ENCODE data around the gene FAM181A. TPM values are rescaled to one million over a fixed set of nuclear protein-coding genes. Genes with fewer than 3 reads are reported as not detected.

Gene FAM181A
- total and polyA plus RNA-seq, 2 of the 4 experiments (the other 2 are of a cell fraction) = not detected

DNA sequence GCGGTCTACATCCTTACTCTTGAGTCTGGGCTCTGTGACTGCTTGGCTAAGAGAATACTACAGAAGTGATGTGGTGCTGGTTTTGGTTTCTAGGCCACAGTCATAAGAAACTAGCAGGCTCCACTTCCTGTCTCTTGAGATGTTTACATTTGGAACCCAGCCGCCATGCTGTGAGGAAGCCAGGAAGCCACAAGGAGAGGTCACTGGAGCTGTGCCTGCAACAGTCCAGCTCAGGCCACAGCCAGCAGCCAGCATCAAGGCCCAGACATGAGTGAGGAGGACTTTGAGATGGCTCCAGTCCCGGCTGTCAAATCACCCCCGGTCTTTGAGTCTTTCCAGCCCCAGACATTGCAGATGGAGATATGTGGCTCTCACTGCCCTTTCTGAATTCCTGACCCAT lies 12.9 kb upstream of the FAM181A start:
- Histone ChIP-seq H3K14ac (replicated peaks; ENCODE audit: low read depth, low read length) (no peak overlapping the region), H4K5ac (ENCODE audit: low read depth, low read length) (no peak overlapping the region), H2AK9ac (replicated peaks; ENCODE audit: low read depth, low read length, poor library complexity) (no peak overlapping the region), H3K36me3 (ENCODE audit: control insufficient read depth, insufficient read depth, low read length) (no peaks in the 10 kb centered on the region), H3K27me3 (ENCODE audit: control insufficient read depth, insufficient read depth, low read length) (peaks cover 3% of the 10 kb centered on the region; the same call in 1 of the 2 replicates), H2BK20ac (ENCODE audit: low read depth, low read length) (no peak overlapping the region), H3K27ac (ENCODE audit: insufficient read depth, low read length) (no peak overlapping the region), H3K23ac (ENCODE audit: low read depth, low read length) (no peak overlapping the region), H3K9me3 (ENCODE audit: control insufficient read depth, insufficient read depth, low read length) (peaks cover 7% of the 10 kb centered on the region), H3K18ac (ENCODE audit: low read depth, low read length) (no peak overlapping the region), H4K20me1 (ENCODE audit: insufficient read depth, low read length) (no peaks in the 10 kb centered on the region), H2BK5ac (ENCODE audit: low read depth, low read length, poor library complexity, severe bottlenecking) (no peak overlapping the region), H4K8ac (ENCODE audit: low read depth in 2 of 2, low read length in 2 of 2) (no peak overlapping the region), H3K4me1 (ENCODE audit: control insufficient read depth, insufficient read depth, low read length) (no peaks in the 10 kb centered on the region), H2BK15ac (ENCODE audit: low read depth, low read length) (no peak overlapping the region), H3K79me1 (ENCODE audit: low read depth in 1 of 2, low read length in 2 of 2) (no peaks in the 10 kb centered on the region), H3K4me3 (ENCODE audit: insufficient read depth, low read depth, low read length) (no peak overlapping the region), H2AK5ac (ENCODE audit: low read depth, low read length) (no peak overlapping the region), H3K9ac (ENCODE audit: low read depth, low read length) (no peak overlapping the region), H3K4ac (ENCODE audit: low read depth, low read length) (no peak overlapping the region), H2BK120ac (ENCODE audit: low read depth, low read length) (no peak overlapping the region), H2AFZ (replicated peaks; ENCODE audit: low read length, poor library complexity) (no peak overlapping the region), H3K56ac (ENCODE audit: extremely low read depth, insufficient read depth, low read length) (no peak overlapping the region), H3K4me2 (ENCODE audit: low read depth, low read length) (no peak overlapping the region), H4K91ac (ENCODE audit: insufficient read depth, low read depth, low read length) (no peak overlapping the region), H3K9me1 (ENCODE audit: insufficient read depth, low read length) (no peaks in the 10 kb centered on the region)
- TF ChIP-seq NFE2L2 (IDR thresholded peaks at IDR 0.05; ENCODE audit: low read depth, low read length) (no peak), RAD21 (IDR thresholded peaks at IDR 0.05; ENCODE audit: low read length) (no peak), CEBPB (IDR thresholded peaks at IDR 0.05; ENCODE audit: low read depth, low read length) (no peak), RFX5 (IDR thresholded peaks at IDR 0.05; ENCODE audit: low read depth, low read length) (no peak), CHD1 (IDR thresholded peaks at IDR 0.05; ENCODE audit: low read depth, low read length) (no peak), POLR2A (IDR thresholded peaks at IDR 0.05; ENCODE audit: low read depth, low read length) (no peak), BHLHE40 (IDR thresholded peaks at IDR 0.05; ENCODE audit: low read depth, low read length) (no peak), FOS (IDR thresholded peaks at IDR 0.05; ENCODE audit: low read depth, low read length) (no peak), MAFK (IDR thresholded peaks at IDR 0.05; ENCODE audit: low read depth, low read length) (no peak), SMC3 (IDR thresholded peaks at IDR 0.05; ENCODE audit: low read depth, low read length) (no peak), RCOR1 (IDR thresholded peaks at IDR 0.05; ENCODE audit: insufficient replicate concordance, low read length) (no peak), MAZ (IDR thresholded peaks at IDR 0.05; ENCODE audit: borderline replicate concordance, low read depth, low read length) (no peak), MXI1 (IDR thresholded peaks at IDR 0.05; ENCODE audit: borderline replicate concordance, low read depth, low read length) (no peak)
- TF ChIP-seq, protein P1, sequence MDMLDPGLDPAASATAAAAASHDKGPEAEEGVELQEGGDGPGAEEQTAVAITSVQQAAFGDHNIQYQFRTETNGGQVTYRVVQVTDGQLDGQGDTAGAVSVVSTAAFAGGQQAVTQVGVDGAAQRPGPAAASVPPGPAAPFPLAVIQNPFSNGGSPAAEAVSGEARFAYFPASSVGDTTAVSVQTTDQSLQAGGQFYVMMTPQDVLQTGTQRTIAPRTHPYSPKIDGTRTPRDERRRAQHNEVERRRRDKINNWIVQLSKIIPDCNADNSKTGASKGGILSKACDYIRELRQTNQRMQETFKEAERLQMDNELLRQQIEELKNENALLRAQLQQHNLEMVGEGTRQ (IDR thresholded peaks at IDR 0.05; ENCODE audit: low read depth, low read length) = no peak
- TF ChIP-seq, protein P2, sequence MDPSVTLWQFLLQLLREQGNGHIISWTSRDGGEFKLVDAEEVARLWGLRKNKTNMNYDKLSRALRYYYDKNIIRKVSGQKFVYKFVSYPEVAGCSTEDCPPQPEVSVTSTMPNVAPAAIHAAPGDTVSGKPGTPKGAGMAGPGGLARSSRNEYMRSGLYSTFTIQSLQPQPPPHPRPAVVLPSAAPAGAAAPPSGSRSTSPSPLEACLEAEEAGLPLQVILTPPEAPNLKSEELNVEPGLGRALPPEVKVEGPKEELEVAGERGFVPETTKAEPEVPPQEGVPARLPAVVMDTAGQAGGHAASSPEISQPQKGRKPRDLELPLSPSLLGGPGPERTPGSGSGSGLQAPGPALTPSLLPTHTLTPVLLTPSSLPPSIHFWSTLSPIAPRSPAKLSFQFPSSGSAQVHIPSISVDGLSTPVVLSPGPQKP (IDR thresholded peaks at IDR 0.05; ENCODE audit: borderline replicate concordance, low read depth, low read length) = no peak
- TF ChIP-seq, protein P3, sequence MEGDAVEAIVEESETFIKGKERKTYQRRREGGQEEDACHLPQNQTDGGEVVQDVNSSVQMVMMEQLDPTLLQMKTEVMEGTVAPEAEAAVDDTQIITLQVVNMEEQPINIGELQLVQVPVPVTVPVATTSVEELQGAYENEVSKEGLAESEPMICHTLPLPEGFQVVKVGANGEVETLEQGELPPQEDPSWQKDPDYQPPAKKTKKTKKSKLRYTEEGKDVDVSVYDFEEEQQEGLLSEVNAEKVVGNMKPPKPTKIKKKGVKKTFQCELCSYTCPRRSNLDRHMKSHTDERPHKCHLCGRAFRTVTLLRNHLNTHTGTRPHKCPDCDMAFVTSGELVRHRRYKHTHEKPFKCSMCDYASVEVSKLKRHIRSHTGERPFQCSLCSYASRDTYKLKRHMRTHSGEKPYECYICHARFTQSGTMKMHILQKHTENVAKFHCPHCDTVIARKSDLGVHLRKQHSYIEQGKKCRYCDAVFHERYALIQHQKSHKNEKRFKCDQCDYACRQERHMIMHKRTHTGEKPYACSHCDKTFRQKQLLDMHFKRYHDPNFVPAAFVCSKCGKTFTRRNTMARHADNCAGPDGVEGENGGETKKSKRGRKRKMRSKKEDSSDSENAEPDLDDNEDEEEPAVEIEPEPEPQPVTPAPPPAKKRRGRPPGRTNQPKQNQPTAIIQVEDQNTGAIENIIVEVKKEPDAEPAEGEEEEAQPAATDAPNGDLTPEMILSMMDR (conservative IDR thresholded peaks at IDR 0.05; ENCODE audit: low read depth, low read length) = no peak
- dilution Hi-C loops (cut with HindIII; ENCODE audit: low sequenced_read_pairs, unreplicated experiment) (no loop called here), intact Hi-C loops (cut with micrococcal nuclease) (no loop called here), in situ Hi-C loops (cut with MboI; ENCODE audit: low sequenced_read_pairs) (no loop called here)
- CTCF ChIA-PET = interaction anchor here (2.0 kb wide), 1 partner anchor 25 kb away, joined by 6 read pairs; no protein-coding TSS in a partner anchor
- BruUV-seq (replicated peaks) = no TSS peak
- WGBS, 2 experiments (ENCODE audit: extremely low coverage in 2 of 2, insufficient read length in 1 of 2) = 74% methylated on average over 3 of the region's 4 CpGs; no CpG with 5 or more reads in 1 of the 2 experiments
- no peak for ATAC-seq (ENCODE audit: low read depth)
- POLR2A ChIA-PET (ENCODE audit: unreplicated experiment) = no interaction called here
- DNase-seq = no peak
